Smooth muscle cell (in vitro differentiated cells): ENCODE results near the gene TESMIN. TPM values are rescaled to one million over a fixed set of nuclear protein-coding genes. Genes with fewer than 3 reads are reported as not detected.

Experiments used
- DNase-seq: peaks from one replicate; lab custom pipeline; 2025; ENCODE audit not compliant: unreplicated experiment; lab: John Stamatoyannopoulos, UW
- H2AFZ ChIP-seq: fragments of 200-600 bp; sonication (generic); 2 replicates; pipeline ENCODE4 v1.6.0; 2016; ENCODE audit warnings: antibody characterized with exemption, low read depth, mild to moderate bottlenecking
- H3F3A ChIP-seq: fragments of 200-600 bp; sonication (generic); 2 replicates; pipeline ENCODE4 v1.6.0; 2017; ENCODE audit warnings: antibody characterized with exemption, low read depth
- H3K27ac ChIP-seq: fragments of 200-600 bp; sonication (generic); 2 replicates; pipeline ENCODE4 v1.5.1; 2016; ENCODE audit warnings: low read depth, mild to moderate bottlenecking
- H3K27me3 ChIP-seq: fragments of 200-600 bp; sonication (generic); 2 replicates; pipeline ENCODE4 v1.6.1; 2016; ENCODE audit warnings: low read depth, mild to moderate bottlenecking
- H3K36me3 ChIP-seq: fragments of 200-600 bp; sonication (generic); 2 replicates; pipeline ENCODE4 v1.5.1; 2016; ENCODE audit warnings: low read depth
- H3K4me1 ChIP-seq: fragments of 200-600 bp; sonication (generic); 2 replicates; pipeline ENCODE4 v1.5.1; 2016; ENCODE audit warnings: low read depth
- H3K4me2 ChIP-seq: fragments of 200-600 bp; sonication (generic); 2 replicates; pipeline ENCODE4 v1.6.0; 2016; ENCODE audit warnings: mild to moderate bottlenecking
- H3K4me3 ChIP-seq: fragments of 200-600 bp; sonication (generic); 2 replicates; pipeline ENCODE4 v1.5.1; 2016; ENCODE audit warnings: mild to moderate bottlenecking
- H3K79me2 ChIP-seq: fragments of 200-600 bp; sonication (generic); 2 replicates; pipeline ENCODE4 v1.6.0; 2016; ENCODE audit warnings: low read depth, mild to moderate bottlenecking
- H3K9ac ChIP-seq: fragments of 200-600 bp; sonication (generic); 2 replicates; pipeline ENCODE4 v1.6.0; 2016; ENCODE audit warnings: low read depth
- H3K9me3 ChIP-seq: fragments of 200-600 bp; sonication (generic); replicated peaks from 2 replicates; pipeline ENCODE4 v1.5.1; 2016; ENCODE audit warnings: low read depth
- H4K20me1 ChIP-seq: fragments of 200-600 bp; sonication (generic); 2 replicates; pipeline ENCODE4 v1.6.0; 2016; ENCODE audit warnings: low read depth
- CTCF ChIP-seq: fragments of 200-600 bp; sonication (generic); IDR thresholded peaks from 2 replicates; pipeline ENCODE4 v1.5.1; 2017; ENCODE audit warnings: borderline replicate concordance, mild to moderate bottlenecking, antibody characterized with exemption; ENCODE audit not compliant: insufficient read depth, poor library complexity, severe bottlenecking
- WGBS: methylation state at CpG from one replicate; pipeline ENCODE4 v1.1.7; 2016; ENCODE audit warnings: low lambda C conversion rate; 5-methylcytosine and 5-hydroxymethylcytosine counted together
- polyA plus RNA-seq: library from polyadenylated mRNA; unstranded; fragments of >200 nt; fragmentation: Nextera tagmentation; extraction: Ambion mirVana; gene quantifications from 2 replicates; pipeline ENCODE4 v1.2.1, GENCODE V29; 2016
- total RNA-seq: library from RNA; depleted of rRNA; stranded (reverse); fragments of >200 nt; gene quantifications from 2 replicates; pipeline ENCODE4 v1.2.3, GENCODE V29; 2014

The TESMIN gene
- total and polyA plus RNA-seq, 2 experiments from 2014 or later: 0.45 to 4.8 TPM

- WGBS: 97% methylated on average over 8 of the region's 8 CpGs
- no peak for TF ChIP-seq CTCF
- H3K9ac ChIP-seq: no peak overlapping the region
- no peak overlapping the region for H2AFZ ChIP-seq
- no peaks in the 10 kb centered on the region for H3K4me1 ChIP-seq
- no peak overlapping the region for H3K27ac ChIP-seq
- H3K4me3 ChIP-seq: no peak overlapping the region
- no peak overlapping the region for H3K4me2 ChIP-seq
- no peaks in the 10 kb centered on the region for H4K20me1 ChIP-seq
- no peaks in the 10 kb centered on the region for H3K79me2 ChIP-seq
- no peaks in the 10 kb centered on the region for H3K36me3 ChIP-seq
- H3F3A ChIP-seq: no peaks in the 10 kb centered on the region
- peaks cover 3% of the 10 kb centered on the region for H3K9me3 ChIP-seq
- DNase-seq: no peak
- no peaks in the 10 kb centered on the region for H3K27me3 ChIP-seq
These were observed 93.2 kb downstream of the TESMIN start for GRCh38 chr11:68658097-68658496.

Other genes starting within 250 kb of the TESMIN start
- gene GAL, start 67.0 kb downstream of the TESMIN start, total RNA-seq: 6.9 and 19.4 TPM in 2 replicates
- gene GAL, start 67.0 kb downstream of the TESMIN start, polyA plus RNA-seq: 55.5 and 61.5 TPM in 2 replicates
- gene CPT1A, start 90.4 kb upstream of the TESMIN start, total RNA-seq: 1.7 and 1.9 TPM in 2 replicates
- 0.24 and 0.98 TPM in 2 replicates for gene CPT1A, start 90.4 kb upstream of the TESMIN start, polyA plus RNA-seq
- 41.2 and 49.3 TPM in 2 replicates for gene MRPL21, start 152.3 kb upstream of the TESMIN start, total RNA-seq
- gene MRPL21, start 152.3 kb upstream of the TESMIN start, polyA plus RNA-seq: 110 and 116 TPM in 2 replicates
- gene IGHMBP2, start 152.4 kb upstream of the TESMIN start, total RNA-seq: 9.5 and 13.3 TPM in 2 replicates
- 12.1 and 13.2 TPM in 2 replicates for gene IGHMBP2, start 152.4 kb upstream of the TESMIN start, polyA plus RNA-seq
- gene MRGPRD, start 229.5 kb upstream of the TESMIN start, total RNA-seq: not detected in 2 replicates
- gene MRGPRD, start 229.5 kb upstream of the TESMIN start, polyA plus RNA-seq: 0.25 TPM in 1 of 2 replicates, not detected in the other